Body of pancreas (tissue), 4 donors: ENCODE results near the gene DNAH7. TPM values are rescaled to one million over a fixed set of nuclear protein-coding genes. Genes with fewer than 3 reads are reported as not detected.
A peak's percentile ranks its signal among the peaks of the same experiment; 100 is the strongest.

Experiments
- ATAC-seq: fragments of 150-250 bp; one replicate; pipeline ENCODE4 v1.9.1; 2016
- DNase-seq, 4 donors: peaks; one replicate each; pipeline ENCODE4 v3.0.0-alpha.2; 2019
- H3K27ac ChIP-seq, 4 donors: fragments of 200-600 bp; sonication (generic); 1 replicate in 3 of 4; 2 replicates in 1 of 4; pipeline versions ENCODE4 v1.5.1 to v1.6.1; 2016 to 2019; ENCODE audit warnings: mild to moderate bottlenecking in 1 of 4, mixed read lengths in 1 of 4, moderate library complexity in 1 of 4
- H3K27me3 ChIP-seq, 2 donors: fragments of 200-600 bp; sonication (generic); one replicate each; pipeline ENCODE4 v1.6.0; 2016; ENCODE audit warnings: mild to moderate bottlenecking in 1 of 2
- H3K36me3 ChIP-seq, 2 donors: fragments of 200-600 bp; sonication (generic); replicated peaks in 1 of 2; 2 replicates each; pipeline ENCODE4 v1.5.1; 2016; ENCODE audit warnings: low read depth in 2 of 2; ENCODE audit not compliant: insufficient read depth in 1 of 2
- H3K4me1 ChIP-seq: fragments of 200-600 bp; sonication (generic); one replicate; pipeline ENCODE4 v1.6.0; 2016
- H3K4me3 ChIP-seq, 2 donors: fragments of 200-600 bp; sonication (generic); 1 replicate in 1 of 2; 2 replicates in 1 of 2; pipeline ENCODE4 v1.5.1; 2016 to 2019
- H3K9me3 ChIP-seq, 3 donors: fragments of 200-600 bp; sonication (generic); 1 replicate in 2 of 3; 2 replicates in 1 of 3; pipeline ENCODE4 v1.5.1; 2016
- CTCF ChIP-seq, 7 experiments: fragments of 450-650 bp in 4 of 7; fragments of 200-600 bp in 3 of 7; sonication (generic) in 3 of 7; IDR thresholded peaks; one replicate each; pipeline ENCODE4 v1.5.1; 2016 to 2019; ENCODE audit warnings: antibody characterized with exemption in 7 of 7
- POLR2A ChIP-seq, 3 donors: fragments of 450-650 bp; IDR thresholded peaks; one replicate each; pipeline ENCODE4 v1.6.1; 2016; ENCODE audit warnings: antibody characterized with exemption in 3 of 3, mild to moderate bottlenecking in 2 of 3
- WGBS, 2 donors: methylation state at CpG; one replicate each; pipeline ENCODE4 v1.1.5; 2017; 5-methylcytosine and 5-hydroxymethylcytosine counted together
- intact Hi-C: fragments of 100-400 bp; cut with DNase I; formaldehyde crosslinking; loops from one replicate; pipeline ENCODE4 v1.15.1; 2023
- total RNA-seq, 2 donors: library from RNA; depleted of rRNA; stranded (reverse); fragments of >200 nt; gene quantifications; one replicate each; pipeline ENCODE4 v1.1.0, GENCODE V29; 2016

The DNAH7 gene
- total RNA-seq, 2 donors from 2014 or later, result 7.8 to 11.2 TPM

- Histone ChIP-seq H3K27me3 (no peaks in the 10 kb centered on the region), H3K36me3 (no peaks in the 10 kb centered on the region), H3K27ac (no peak overlapping the region), H3K4me3 (no peak overlapping the region), H3K9me3 (no peaks in the 10 kb centered on the region), H3K4me1 (no peaks in the 10 kb centered on the region)
- TF ChIP-seq CTCF (IDR thresholded peaks at IDR 0.05) (no peak), POLR2A (IDR thresholded peaks at IDR 0.05) (no peak)
- ATAC-seq (no peak), DNase-seq (no peak)
- WGBS, 2 donors, result 54 to 69% methylated on average over 1 of the region's 1 CpG
- intact Hi-C loops, result no loop called here
Measured at GRCh38 chr2:195902857-195903256, 165.8 kb downstream of the DNAH7 start.

- no peak for ATAC-seq
- H3K27me3 ChIP-seq, result no peaks in the 10 kb centered on the region
Measured at GRCh38 chr2:195899226-195899625, 169.4 kb downstream of the DNAH7 start.

GRCh38 chr2:195898505-195899191, 170.0 kb downstream of the DNAH7 start:
- ATAC-seq (peak; percentile 42), DNase-seq (peak; percentile 23 to 59 (median 53))
- Histone ChIP-seq H3K36me3 (no peaks in the 10 kb centered on the region), H3K27me3 (no peaks in the 10 kb centered on the region), H3K4me1 (no peaks in the 10 kb centered on the region), H3K27ac (no peak overlapping the region), H3K9me3 (no peaks in the 10 kb centered on the region), H3K4me3 (no peak overlapping the region)
- TF ChIP-seq POLR2A (IDR thresholded peaks at IDR 0.05) (no peak), CTCF (IDR thresholded peaks at IDR 0.05) (no peak)
- intact Hi-C loops, result no loop called here
- 38 to 44% methylated on average over 9 of the region's 9 CpGs for WGBS, 2 donors

More at GRCh38 chr2:195899226-195899625, 169.4 kb downstream of the DNAH7 start:
- Histone ChIP-seq H3K4me3 (no peak overlapping the region), H3K36me3 (no peaks in the 10 kb centered on the region), H3K4me1 (no peaks in the 10 kb centered on the region), H3K27ac (no peak overlapping the region), H3K9me3 (no peaks in the 10 kb centered on the region)
- TF ChIP-seq CTCF (IDR thresholded peaks at IDR 0.05) (no peak), POLR2A (IDR thresholded peaks at IDR 0.05) (no peak)
- intact Hi-C loops, result no loop called here
- no peak for DNase-seq

- ATAC-seq, result no peak
- 76 to 83% methylated on average over 2 of the region's 2 CpGs for WGBS, 2 donors
- no peak for DNase-seq
- no peaks in the 10 kb centered on the region for H3K27me3 ChIP-seq
- no peak overlapping the region for H3K4me3 ChIP-seq
- no peaks in the 10 kb centered on the region for H3K4me1 ChIP-seq
- TF ChIP-seq POLR2A (IDR thresholded peaks at IDR 0.05) (no peak), CTCF (IDR thresholded peaks at IDR 0.05) (no peak)
- intact Hi-C loops, result no loop called here
- no peaks in the 10 kb centered on the region for H3K36me3 ChIP-seq
- H3K9me3 ChIP-seq, result no peaks in the 10 kb centered on the region
- no peak overlapping the region for H3K27ac ChIP-seq
Measured at GRCh38 chr2:195891081-195891480, 177.6 kb downstream of the DNAH7 start.

GRCh38 chr2:195879153-195879552, 189.5 kb downstream of the DNAH7 start:
- intact Hi-C loops, result no loop called here
- TF ChIP-seq CTCF (IDR thresholded peaks at IDR 0.05), result no peak
- no peak for TF ChIP-seq POLR2A (IDR thresholded peaks at IDR 0.05)
- no peaks in the 10 kb centered on the region for H3K36me3 ChIP-seq
- DNase-seq (no peak), ATAC-seq (no peak)
- WGBS, 2 donors, result 94 to 96% methylated on average over 4 of the region's 4 CpGs
- no peaks in the 10 kb centered on the region for H3K27me3 ChIP-seq
- no peaks in the 10 kb centered on the region for H3K9me3 ChIP-seq
- H3K4me3 ChIP-seq, result no peak overlapping the region
- H3K4me1 ChIP-seq, result no peaks in the 10 kb centered on the region
- H3K27ac ChIP-seq, result no peak overlapping the region
